IPS-NIHi11 (cell line): ENCODE measurements around the gene CYFIP1.

Experiments used
- DNase-seq: peaks from one replicate; pipeline ENCODE4 v3.0.0; 2012; ENCODE audit warnings: mixed read lengths, low spot score

The CYFIP1 gene

GRCh38 chr15:22949074-22949547, 31.1 kb downstream of the CYFIP1 start:
- DNase-seq: peak; percentile 75

- no peak for DNase-seq
These were observed 32.1 kb downstream of the CYFIP1 start for GRCh38 chr15:22948056-22948455.

- no peak for DNase-seq
These were observed 32.8 kb downstream of the CYFIP1 start for GRCh38 chr15:22947101-22948000.

GRCh38 chr15:22945071-22945470, 35.1 kb downstream of the CYFIP1 start:
- DNase-seq: no peak

GRCh38 chr15:22944651-22945050, 35.5 kb downstream of the CYFIP1 start:
- DNase-seq: peak; percentile 46

- DNase-seq: no peak
These were observed 37.3 kb downstream of the CYFIP1 start for GRCh38 chr15:22942877-22943276.

- DNase-seq: no peak
These were observed 37.8 kb downstream of the CYFIP1 start for GRCh38 chr15:22942306-22942855.

GRCh38 chr15:22941179-22941578, 39.0 kb downstream of the CYFIP1 start:
- no peak for DNase-seq

- no peak for DNase-seq
These were observed 40.5 kb downstream of the CYFIP1 start for GRCh38 chr15:22939652-22940061.

- no peak for DNase-seq
These were observed 41.1 kb downstream of the CYFIP1 start for GRCh38 chr15:22939051-22939450.

GRCh38 chr15:22936577-22937472, 43.3 kb downstream of the CYFIP1 start:
- DNase-seq: no peak

GRCh38 chr15:22933641-22934061, 46.5 kb downstream of the CYFIP1 start:
- no peak for DNase-seq

GRCh38 chr15:22931784-22932536, 48.2 kb downstream of the CYFIP1 start:
- no peak for DNase-seq

- DNase-seq: no peak
These were observed 49.2 kb downstream of the CYFIP1 start for GRCh38 chr15:22930782-22931484.

- no peak for DNase-seq
These were observed 52.4 kb downstream of the CYFIP1 start for GRCh38 chr15:22927761-22928160.

- no peak for DNase-seq
These were observed 54.3 kb downstream of the CYFIP1 start for GRCh38 chr15:22925875-22926274.

- no peak for DNase-seq
These were observed 58.2 kb downstream of the CYFIP1 start for GRCh38 chr15:22922003-22922402.

GRCh38 chr15:22919171-22919570, 61.0 kb downstream of the CYFIP1 start:
- DNase-seq: no peak

GRCh38 chr15:22918596-22919140, 61.5 kb downstream of the CYFIP1 start:
- no peak for DNase-seq

- DNase-seq: no peak
These were observed 62.1 kb downstream of the CYFIP1 start for GRCh38 chr15:22918056-22918455.

GRCh38 chr15:22917556-22917955, 62.6 kb downstream of the CYFIP1 start:
- DNase-seq: no peak
